ENCODE measurements around the gene TMPRSS9. TPM values are rescaled to one million over a fixed set of nuclear protein-coding genes. Genes with fewer than 3 reads are reported as not detected.

The TMPRSS9 gene
- total and polyA plus RNA-seq, 2 of the 13 experiments (the other 11 are each of a cell fraction or from before 2014, with no cell fraction given) = 2.5 to 5.2 TPM

GRCh38 chr19:2394442-2395292 is 34.6 kb downstream of the TMPRSS9 start (continued):
- TF ChIP-seq FUBP1 (CRISPR knock-in tag; IDR thresholded peaks at IDR 0.05; ENCODE audit: borderline replicate concordance) = no peak
- TF ChIP-seq, protein P1, sequence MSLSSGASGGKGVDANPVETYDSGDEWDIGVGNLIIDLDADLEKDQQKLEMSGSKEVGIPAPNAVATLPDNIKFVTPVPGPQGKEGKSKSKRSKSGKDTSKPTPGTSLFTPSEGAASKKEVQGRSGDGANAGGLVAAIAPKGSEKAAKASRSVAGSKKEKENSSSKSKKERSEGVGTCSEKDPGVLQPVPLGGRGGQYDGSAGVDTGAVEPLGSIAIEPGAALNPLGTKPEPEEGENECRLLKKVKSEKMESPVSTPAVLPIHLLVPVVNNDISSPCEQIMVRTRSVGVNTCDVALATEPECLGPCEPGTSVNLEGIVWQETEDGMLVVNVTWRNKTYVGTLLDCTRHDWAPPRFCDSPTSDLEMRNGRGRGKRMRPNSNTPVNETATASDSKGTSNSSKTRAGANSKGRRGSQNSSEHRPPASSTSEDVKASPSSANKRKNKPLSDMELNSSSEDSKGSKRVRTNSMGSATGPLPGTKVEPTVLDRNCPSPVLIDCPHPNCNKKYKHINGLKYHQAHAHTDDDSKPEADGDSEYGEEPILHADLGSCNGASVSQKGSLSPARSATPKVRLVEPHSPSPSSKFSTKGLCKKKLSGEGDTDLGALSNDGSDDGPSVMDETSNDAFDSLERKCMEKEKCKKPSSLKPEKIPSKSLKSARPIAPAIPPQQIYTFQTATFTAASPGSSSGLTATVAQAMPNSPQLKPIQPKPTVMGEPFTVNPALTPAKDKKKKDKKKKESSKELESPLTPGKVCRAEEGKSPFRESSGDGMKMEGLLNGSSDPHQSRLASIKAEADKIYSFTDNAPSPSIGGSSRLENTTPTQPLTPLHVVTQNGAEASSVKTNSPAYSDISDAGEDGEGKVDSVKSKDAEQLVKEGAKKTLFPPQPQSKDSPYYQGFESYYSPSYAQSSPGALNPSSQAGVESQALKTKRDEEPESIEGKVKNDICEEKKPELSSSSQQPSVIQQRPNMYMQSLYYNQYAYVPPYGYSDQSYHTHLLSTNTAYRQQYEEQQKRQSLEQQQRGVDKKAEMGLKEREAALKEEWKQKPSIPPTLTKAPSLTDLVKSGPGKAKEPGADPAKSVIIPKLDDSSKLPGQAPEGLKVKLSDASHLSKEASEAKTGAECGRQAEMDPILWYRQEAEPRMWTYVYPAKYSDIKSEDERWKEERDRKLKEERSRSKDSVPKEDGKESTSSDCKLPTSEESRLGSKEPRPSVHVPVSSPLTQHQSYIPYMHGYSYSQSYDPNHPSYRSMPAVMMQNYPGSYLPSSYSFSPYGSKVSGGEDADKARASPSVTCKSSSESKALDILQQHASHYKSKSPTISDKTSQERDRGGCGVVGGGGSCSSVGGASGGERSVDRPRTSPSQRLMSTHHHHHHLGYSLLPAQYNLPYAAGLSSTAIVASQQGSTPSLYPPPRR (CRISPR knock-in tag; IDR thresholded peaks at IDR 0.05; ENCODE audit: borderline replicate concordance) = 0 out of 2 replicates have a peak, but pooled peaks have one; percentile 7
- no peak for TF ChIP-seq ZNF549 (CRISPR knock-in tag; IDR thresholded peaks at IDR 0.05)
- no peak for TF ChIP-seq ZNF33A (CRISPR knock-in tag; IDR thresholded peaks at IDR 0.05; ENCODE audit: borderline replicate concordance)
- no peak for TF ChIP-seq ZNF780A (CRISPR knock-in tag; IDR thresholded peaks at IDR 0.05)
- TF ChIP-seq IRF2 (CRISPR knock-in tag; IDR thresholded peaks at IDR 0.05) = no peak; the same call in 1 of the 2 replicates
- TF ChIP-seq SCMH1 (CRISPR knock-in tag; IDR thresholded peaks at IDR 0.05; ENCODE audit: borderline replicate concordance) = no peak
- TF ChIP-seq ZC3H13 (CRISPR knock-in tag; IDR thresholded peaks at IDR 0.05) = no peak
- TF ChIP-seq NR2C2 (CRISPR knock-in tag; IDR thresholded peaks at IDR 0.05; ENCODE audit: borderline replicate concordance) = no peak
- no peak for TF ChIP-seq ZNF24 (IDR thresholded peaks at IDR 0.05)
- TF ChIP-seq PPARG (CRISPR knock-in tag; conservative IDR thresholded peaks at IDR 0.05) = no peak
- no peak for TF ChIP-seq SP2 (CRISPR knock-in tag; IDR thresholded peaks at IDR 0.05)
- no peak for TF ChIP-seq ZNF274 (CRISPR knock-in tag; IDR thresholded peaks at IDR 0.05)
- no peak for TF ChIP-seq POGZ (CRISPR knock-in tag; IDR thresholded peaks at IDR 0.05)
- no peak for TF ChIP-seq ZNF329 (CRISPR knock-in tag; IDR thresholded peaks at IDR 0.05; ENCODE audit: low read depth)
- TF ChIP-seq JARID2 (CRISPR knock-in tag; IDR thresholded peaks at IDR 0.05; ENCODE audit: insufficient replicate concordance) = no peak
- TF ChIP-seq ZFP1 (CRISPR knock-in tag; IDR thresholded peaks at IDR 0.05) = no peak
- no peak for TF ChIP-seq ZMYM3 (CRISPR knock-in tag; IDR thresholded peaks at IDR 0.05)
- no peak for TF ChIP-seq ZNF564 (CRISPR knock-in tag; IDR thresholded peaks at IDR 0.05)
- TF ChIP-seq, protein P2, sequence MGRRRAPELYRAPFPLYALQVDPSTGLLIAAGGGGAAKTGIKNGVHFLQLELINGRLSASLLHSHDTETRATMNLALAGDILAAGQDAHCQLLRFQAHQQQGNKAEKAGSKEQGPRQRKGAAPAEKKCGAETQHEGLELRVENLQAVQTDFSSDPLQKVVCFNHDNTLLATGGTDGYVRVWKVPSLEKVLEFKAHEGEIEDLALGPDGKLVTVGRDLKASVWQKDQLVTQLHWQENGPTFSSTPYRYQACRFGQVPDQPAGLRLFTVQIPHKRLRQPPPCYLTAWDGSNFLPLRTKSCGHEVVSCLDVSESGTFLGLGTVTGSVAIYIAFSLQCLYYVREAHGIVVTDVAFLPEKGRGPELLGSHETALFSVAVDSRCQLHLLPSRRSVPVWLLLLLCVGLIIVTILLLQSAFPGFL (CRISPR knock-in tag; IDR thresholded peaks at IDR 0.05) = no peak
- TF ChIP-seq RFXAP (CRISPR knock-in tag; IDR thresholded peaks at IDR 0.05; ENCODE audit: borderline replicate concordance) = no peak
- no peak for TF ChIP-seq TBP (CRISPR knock-in tag; IDR thresholded peaks at IDR 0.05)
